ENCODE data around the gene DEXI.

- TF ChIP-seq CTCF (IDR thresholded peaks at IDR 0.05 in 4 of 5, conservative IDR thresholded peaks at IDR 0.05 in 1 of 5), result no peak
- TF ChIP-seq POLR2A (IDR thresholded peaks at IDR 0.05), result no peak
Measured at GRCh38 chr16:10922328-10923145, 19.7 kb downstream of the DEXI start.
